Omental fat pad (tissue), 4 donors: ENCODE data around the gene ZWILCH. TPM values are rescaled to one million over a fixed set of nuclear protein-coding genes. Genes with fewer than 3 reads are reported as not detected.

Experiments
- ATAC-seq: fragments of 150-250 bp; one replicate; pipeline ENCODE4 v1.9.1; 2016; ENCODE audit warnings: mild to moderate bottlenecking, moderate library complexity; ENCODE audit not compliant: low FRiP score
- DNase-seq: peaks from one replicate; pipeline ENCODE4 v3.0.0-alpha.2; 2019; ENCODE audit warnings: low spot score
- CTCF ChIP-seq, 3 donors: fragments of 450-650 bp; IDR thresholded peaks; one replicate each; pipeline ENCODE4 v1.5.1; 2016 to 2017; ENCODE audit warnings: antibody characterized with exemption in 3 of 3, mild to moderate bottlenecking in 3 of 3, moderate library complexity in 2 of 3
- total RNA-seq, 4 donors: library from RNA; depleted of rRNA; stranded (reverse); fragments of >200 nt; gene quantifications; one replicate each; pipeline ENCODE4 v1.1.0, GENCODE V29; 2016

Gene ZWILCH
- total RNA-seq, 4 donors from 2014 or later: 2.5 to 4.8 (median 3.8) TPM

GRCh38 chr15:66472176-66472999 lies 32.7 kb upstream of the ZWILCH start:
- TF ChIP-seq CTCF (IDR thresholded peaks at IDR 0.05): no peak
- DNase-seq (no peak), ATAC-seq (no peak)

- ATAC-seq (no peak), DNase-seq (no peak)
- no peak for TF ChIP-seq CTCF (IDR thresholded peaks at IDR 0.05)
These were observed 31.0 kb upstream of the ZWILCH start for GRCh38 chr15:66474135-66474534.

GRCh38 chr15:66474963-66475362 lies 30.2 kb upstream of the ZWILCH start:
- ATAC-seq (no peak), DNase-seq (no peak)
- TF ChIP-seq CTCF (IDR thresholded peaks at IDR 0.05): no peak

- ATAC-seq: no peak
- no peak for TF ChIP-seq CTCF (IDR thresholded peaks at IDR 0.05)
- no peak for DNase-seq
These were observed 28.6 kb upstream of the ZWILCH start for GRCh38 chr15:66476535-66476934.

GRCh38 chr15:66477011-66477410 lies 28.1 kb upstream of the ZWILCH start:
- no peak for TF ChIP-seq CTCF (IDR thresholded peaks at IDR 0.05)
- ATAC-seq (no peak), DNase-seq (no peak)

GRCh38 chr15:66480267-66480666 lies 24.9 kb upstream of the ZWILCH start:
- no peak for TF ChIP-seq CTCF (IDR thresholded peaks at IDR 0.05)
- ATAC-seq (no peak), DNase-seq (no peak)
